Right ventricle myocardium superior (tissue), 1 donor: ENCODE measurements around the gene ST8SIA4. TPM values are rescaled to one million over a fixed set of nuclear protein-coding genes. Genes with fewer than 3 reads are reported as not detected.

Experiments used
- ATAC-seq: fragments of 200-7000 bp; cut with Tn5 transposase; one replicate; pipeline ENCODE4 v1.9.1; 2020; ENCODE audit warnings: mild to moderate bottlenecking; ENCODE audit not compliant: poor library complexity
- DNase-seq: peaks from one replicate; pipeline ENCODE4 v3.0.0-alpha.2; 2020
- intact Hi-C: fragments of 100-400 bp; cut with DNase I; formaldehyde crosslinking; loops from one replicate; pipeline ENCODE4 v1.11.2; 2022
- total RNA-seq: library from RNA; stranded (reverse); fragmentation: NEBNext Ultra II Directional; extraction: Animal tissue kit (Norgen Biotek cat#: 25700); gene quantifications from one replicate; pipeline ENCODE4 v1.2.1, GENCODE V29; 2021
- donor health status: DM: no; HTN: yes; CAD: no; lungs with severe emphysema.

ST8SIA4 gene
- total RNA-seq, 1 donor from 2014 or later: 2.9 TPM

- intact Hi-C loops: no loop called here
- peak; percentile 31 for ATAC-seq
Observed at GRCh38 chr5:100840370-100840769, 62.7 kb downstream of the ST8SIA4 start.

GRCh38 chr5:100838048-100838473 is 65.0 kb downstream of the ST8SIA4 start:
- no peak for ATAC-seq
- no peak for DNase-seq
- intact Hi-C loops: no loop called here

More at GRCh38 chr5:100840370-100840769, 62.7 kb downstream of the ST8SIA4 start:
- no peak for DNase-seq

- DNase-seq: no peak
- intact Hi-C loops: no loop called here
- ATAC-seq: no peak
Observed at GRCh38 chr5:100834519-100834918, 68.6 kb downstream of the ST8SIA4 start.

- intact Hi-C loops: no loop called here
- ATAC-seq: no peak
- no peak for DNase-seq
Observed at GRCh38 chr5:100832252-100833230, 70.5 kb downstream of the ST8SIA4 start.

GRCh38 chr5:100828898-100829356 is 74.2 kb downstream of the ST8SIA4 start:
- intact Hi-C loops: no loop called here
- ATAC-seq: no peak
- DNase-seq: no peak

GRCh38 chr5:100828071-100828897 is 74.8 kb downstream of the ST8SIA4 start:
- peak; percentile 63 for ATAC-seq

GRCh38 chr5:100827481-100827889 is 75.6 kb downstream of the ST8SIA4 start:
- DNase-seq (no peak), ATAC-seq (peak; percentile 58)
- intact Hi-C loops: no loop called here

More at GRCh38 chr5:100828071-100828897, 74.8 kb downstream of the ST8SIA4 start:
- DNase-seq: no peak
- intact Hi-C loops: no loop called here

GRCh38 chr5:100826133-100826532 is 76.9 kb downstream of the ST8SIA4 start:
- intact Hi-C loops: no loop called here
- peak; percentile 25 for ATAC-seq

GRCh38 chr5:100824635-100825034 is 78.4 kb downstream of the ST8SIA4 start:
- no peak for ATAC-seq
- intact Hi-C loops: no loop called here

More at GRCh38 chr5:100826133-100826532, 76.9 kb downstream of the ST8SIA4 start:
- DNase-seq: no peak

GRCh38 chr5:100823812-100824211 is 79.3 kb downstream of the ST8SIA4 start:
- intact Hi-C loops: no loop called here
- DNase-seq: no peak
- ATAC-seq: no peak

More at GRCh38 chr5:100824635-100825034, 78.4 kb downstream of the ST8SIA4 start:
- DNase-seq: no peak

- intact Hi-C loops: no loop called here
- DNase-seq: no peak
- no peak for ATAC-seq
Observed at GRCh38 chr5:100821751-100822150, 81.3 kb downstream of the ST8SIA4 start.

GRCh38 chr5:100818340-100818739 is 84.7 kb downstream of the ST8SIA4 start:
- DNase-seq (no peak), ATAC-seq (no peak)
- intact Hi-C loops: no loop called here

- intact Hi-C loops: no loop called here
- ATAC-seq (no peak), DNase-seq (no peak)
Observed at GRCh38 chr5:100803397-100803796, 99.7 kb downstream of the ST8SIA4 start.

GRCh38 chr5:100802208-100802607 is 100.9 kb downstream of the ST8SIA4 start:
- intact Hi-C loops: no loop called here
- no peak for ATAC-seq
- DNase-seq: no peak

GRCh38 chr5:100800562-100800961 is 102.5 kb downstream of the ST8SIA4 start:
- ATAC-seq (no peak), DNase-seq (no peak)
- intact Hi-C loops: no loop called here

GRCh38 chr5:100799166-100799565 is 103.9 kb downstream of the ST8SIA4 start:
- no peak for ATAC-seq
- no peak for DNase-seq
- intact Hi-C loops: no loop called here

GRCh38 chr5:100797861-100798260 is 105.2 kb downstream of the ST8SIA4 start:
- no peak for DNase-seq
- intact Hi-C loops: no loop called here
- ATAC-seq: no peak

GRCh38 chr5:100796851-100797250 is 106.2 kb downstream of the ST8SIA4 start:
- intact Hi-C loops: no loop called here
- DNase-seq (no peak), ATAC-seq (no peak)

- DNase-seq (no peak), ATAC-seq (no peak)
- intact Hi-C loops: no loop called here
Observed at GRCh38 chr5:100794844-100795243, 108.2 kb downstream of the ST8SIA4 start.
